Uterus (tissue), 4 donors: Measurements from ENCODE around the gene LRBA. TPM values are rescaled to one million over a fixed set of nuclear protein-coding genes. Genes with fewer than 3 reads are reported as not detected.

Experiments
- DNase-seq, 2 donors: peaks; one replicate each; pipeline ENCODE4 v3.0.0-alpha.2; 2019 to 2020
- H3K27ac ChIP-seq, 2 donors: fragments of 200-600 bp; sonication (generic); 1 replicate in 1 of 2; 2 replicates in 1 of 2; pipeline ENCODE4 v1.5.1; 2016 to 2018
- H3K27me3 ChIP-seq, 2 donors: fragments of 200-600 bp; sonication (generic); one replicate each; pipeline ENCODE4 v1.5.1; 2018 to 2019; ENCODE audit warnings: control low read depth in 1 of 2
- H3K36me3 ChIP-seq, 2 donors: fragments of 200-600 bp; sonication (generic); one replicate each; pipeline ENCODE4 v1.5.1; 2019; ENCODE audit warnings: control low read depth in 1 of 2
- H3K4me1 ChIP-seq, 2 donors: fragments of 200-600 bp; sonication (generic); one replicate each; pipeline ENCODE4 v1.5.1; 2018 to 2019; ENCODE audit warnings: control low read depth in 1 of 2
- H3K4me3 ChIP-seq, 2 donors: fragments of 200-600 bp; sonication (generic); 1 replicate in 1 of 2; 2 replicates in 1 of 2; pipeline ENCODE4 v1.5.1; 2018 to 2019; ENCODE audit warnings: mild to moderate bottlenecking in 1 of 2
- H3K9me3 ChIP-seq, 2 donors: fragments of 200-600 bp; sonication (generic); one replicate each; pipeline ENCODE4 v1.5.1; 2019; ENCODE audit warnings: control low read depth in 1 of 2
- POLR2A ChIP-seq, 2 donors: fragments of 450-650 bp; IDR thresholded peaks; one replicate each; pipeline ENCODE4 v1.6.1; 2016; ENCODE audit warnings: antibody characterized with exemption in 2 of 2, mild to moderate bottlenecking in 1 of 2, moderate library complexity in 1 of 2
- intact Hi-C: fragments of 100-400 bp; cut with DNase I; formaldehyde crosslinking; loops from one replicate; pipeline ENCODE4 v1.15.1; 2023; ENCODE audit warnings: low total_unique reads
- total RNA-seq, 4 donors: library from RNA; depleted of rRNA in 3 of 4; stranded (reverse); fragments of >200 nt in 3 of 4; gene quantifications; one replicate each; pipeline versions ENCODE4 v1.1.0 to v1.2.4, GENCODE V29; 2014 to 2023
- TF ChIP-seq, protein P1 (sequence below), 4 experiments: fragments of 200-600 bp in 2 of 4; fragments of 450-650 bp in 2 of 4; sonication (generic) in 2 of 4; IDR thresholded peaks; one replicate each; pipeline ENCODE4 v1.5.1; 2016 to 2019; ENCODE audit warnings: antibody characterized with exemption in 4 of 4, mild to moderate bottlenecking in 2 of 4, moderate library complexity in 1 of 4
- donor health status: DM: yes; HTN: yes; CAD: no.

LRBA gene
- total RNA-seq, 4 donors from 2014 or later: 32.0 to 126 (median 41.7) TPM

DNA sequence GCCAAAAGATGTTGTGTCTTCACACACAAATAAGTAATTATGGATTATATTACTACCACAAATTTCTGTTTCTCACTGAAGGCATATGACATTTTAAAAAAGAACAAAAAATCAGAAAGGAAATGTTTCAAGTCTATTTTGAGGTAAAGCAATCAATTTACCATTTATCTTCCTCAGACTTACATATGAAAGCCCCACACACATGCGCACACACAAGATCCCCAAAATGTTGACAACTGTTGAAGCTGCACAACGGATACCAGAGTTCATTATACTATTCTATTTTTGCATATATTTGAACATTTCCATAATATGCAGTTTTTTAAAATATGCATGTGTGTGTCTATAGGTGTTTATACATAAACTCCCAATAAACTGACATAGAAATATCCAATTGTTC lies 2.7 kb downstream of the LRBA start:
- TF ChIP-seq, protein P1, sequence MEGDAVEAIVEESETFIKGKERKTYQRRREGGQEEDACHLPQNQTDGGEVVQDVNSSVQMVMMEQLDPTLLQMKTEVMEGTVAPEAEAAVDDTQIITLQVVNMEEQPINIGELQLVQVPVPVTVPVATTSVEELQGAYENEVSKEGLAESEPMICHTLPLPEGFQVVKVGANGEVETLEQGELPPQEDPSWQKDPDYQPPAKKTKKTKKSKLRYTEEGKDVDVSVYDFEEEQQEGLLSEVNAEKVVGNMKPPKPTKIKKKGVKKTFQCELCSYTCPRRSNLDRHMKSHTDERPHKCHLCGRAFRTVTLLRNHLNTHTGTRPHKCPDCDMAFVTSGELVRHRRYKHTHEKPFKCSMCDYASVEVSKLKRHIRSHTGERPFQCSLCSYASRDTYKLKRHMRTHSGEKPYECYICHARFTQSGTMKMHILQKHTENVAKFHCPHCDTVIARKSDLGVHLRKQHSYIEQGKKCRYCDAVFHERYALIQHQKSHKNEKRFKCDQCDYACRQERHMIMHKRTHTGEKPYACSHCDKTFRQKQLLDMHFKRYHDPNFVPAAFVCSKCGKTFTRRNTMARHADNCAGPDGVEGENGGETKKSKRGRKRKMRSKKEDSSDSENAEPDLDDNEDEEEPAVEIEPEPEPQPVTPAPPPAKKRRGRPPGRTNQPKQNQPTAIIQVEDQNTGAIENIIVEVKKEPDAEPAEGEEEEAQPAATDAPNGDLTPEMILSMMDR (IDR thresholded peaks at IDR 0.05): no peak
- no peak for TF ChIP-seq POLR2A (IDR thresholded peaks at IDR 0.05)
- Histone ChIP-seq H3K4me1 (no peaks in the 10 kb centered on the region), H3K27me3 (no peaks in the 10 kb centered on the region), H3K27ac (no peak overlapping the region), H3K4me3 (no peak overlapping the region), H3K36me3 (no peaks in the 10 kb centered on the region), H3K9me3 (no peaks in the 10 kb centered on the region)
- no peak for DNase-seq
- intact Hi-C loops: no loop called here

DNA sequence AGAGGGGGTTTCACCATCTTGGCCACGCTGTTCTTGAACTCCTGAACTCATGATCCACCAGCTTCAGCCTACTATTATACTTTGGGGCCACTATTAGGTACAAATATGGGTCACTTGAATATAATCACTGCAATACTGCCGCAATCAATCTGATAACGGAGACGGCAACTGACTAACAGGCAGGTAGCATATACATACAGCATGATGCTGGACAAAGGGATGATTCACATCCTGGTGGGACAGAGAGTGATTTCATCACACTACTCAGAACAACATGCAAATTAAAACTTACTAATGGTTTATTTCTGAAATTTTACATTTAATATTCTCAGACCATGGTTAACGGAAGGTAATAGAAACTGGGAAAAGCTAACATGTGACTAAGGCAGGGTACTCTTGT lies 10.9 kb downstream of the LRBA start:
- no peaks in the 10 kb centered on the region for H3K36me3 ChIP-seq
- no peak overlapping the region for H3K4me3 ChIP-seq
- no peak overlapping the region for H3K27ac ChIP-seq
- no peaks in the 10 kb centered on the region for H3K9me3 ChIP-seq
- no peak for DNase-seq
- no peaks in the 10 kb centered on the region for H3K4me1 ChIP-seq
- intact Hi-C loops: no loop called here
- H3K27me3 ChIP-seq: no peaks in the 10 kb centered on the region
- TF ChIP-seq POLR2A (IDR thresholded peaks at IDR 0.05): no peak
- TF ChIP-seq, protein P1 (IDR thresholded peaks at IDR 0.05): no peak

DNA sequence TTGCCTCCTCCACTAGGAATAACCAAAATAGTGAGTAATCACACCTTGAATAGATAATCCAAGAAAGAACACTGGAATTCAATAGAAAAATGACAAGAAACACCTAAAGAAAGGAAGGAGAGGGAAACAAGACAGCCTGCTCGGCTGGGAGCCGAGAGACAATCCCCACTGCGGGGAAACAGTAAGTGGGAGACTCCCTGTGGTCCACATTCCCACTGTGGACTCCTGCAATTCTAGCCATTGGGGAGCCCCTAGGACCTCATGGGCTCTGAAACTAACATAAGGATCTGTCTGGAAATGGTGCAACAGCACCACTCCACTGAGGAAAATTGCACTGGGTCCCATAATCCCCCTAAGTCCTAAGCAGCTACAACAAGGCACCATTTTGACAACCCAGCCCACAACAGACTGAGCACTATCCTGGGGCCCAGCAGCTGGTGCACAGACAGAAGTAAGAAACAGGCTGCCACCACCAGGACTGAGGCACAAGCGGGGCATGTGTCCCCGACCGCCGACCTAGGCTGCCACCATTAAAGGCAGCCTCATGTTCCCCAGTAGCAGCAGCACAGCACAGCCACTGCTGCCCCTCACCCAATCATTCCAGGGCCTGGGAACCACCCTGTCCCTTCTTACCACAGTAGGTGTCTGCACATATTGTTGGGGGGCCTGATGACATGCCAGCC lies 14.2 kb downstream of the LRBA start:
- no peak overlapping the region for H3K27ac ChIP-seq
- no peaks in the 10 kb centered on the region for H3K36me3 ChIP-seq
- no peak for DNase-seq
- H3K9me3 ChIP-seq: no peaks in the 10 kb centered on the region
- TF ChIP-seq, protein P1 (IDR thresholded peaks at IDR 0.05): no peak
- TF ChIP-seq POLR2A (IDR thresholded peaks at IDR 0.05): no peak
- H3K4me1 ChIP-seq: no peaks in the 10 kb centered on the region
- intact Hi-C loops: no loop called here
- H3K4me3 ChIP-seq: no peak overlapping the region
- no peaks in the 10 kb centered on the region for H3K27me3 ChIP-seq

DNA sequence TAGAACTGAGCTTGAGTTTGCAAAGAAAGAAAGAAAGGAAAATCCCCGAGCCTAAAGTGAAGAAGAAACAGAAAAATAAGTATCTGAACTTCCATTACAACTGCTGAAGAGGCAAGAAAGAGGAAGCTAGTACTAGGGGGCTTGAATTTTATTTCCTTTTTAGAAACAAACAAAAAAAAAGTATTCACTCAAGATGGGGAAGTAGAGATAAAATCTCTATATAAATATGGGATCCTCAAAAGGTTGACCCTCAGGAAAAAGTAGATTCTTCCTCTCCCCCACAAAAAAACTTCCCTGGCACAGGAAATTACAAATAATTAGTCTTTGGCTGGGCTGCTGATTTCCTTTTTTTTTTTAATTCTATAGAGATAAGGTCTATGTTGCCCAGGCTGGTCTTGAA lies 16.0 kb downstream of the LRBA start:
- Histone ChIP-seq H3K27ac (no peak overlapping the region), H3K27me3 (no peaks in the 10 kb centered on the region), H3K4me1 (no peaks in the 10 kb centered on the region), H3K36me3 (no peaks in the 10 kb centered on the region), H3K9me3 (no peaks in the 10 kb centered on the region), H3K4me3 (no peak overlapping the region)
- no peak for TF ChIP-seq POLR2A (IDR thresholded peaks at IDR 0.05)
- TF ChIP-seq, protein P1 (IDR thresholded peaks at IDR 0.05): no peak
- DNase-seq: no peak
- intact Hi-C loops: no loop called here

DNA sequence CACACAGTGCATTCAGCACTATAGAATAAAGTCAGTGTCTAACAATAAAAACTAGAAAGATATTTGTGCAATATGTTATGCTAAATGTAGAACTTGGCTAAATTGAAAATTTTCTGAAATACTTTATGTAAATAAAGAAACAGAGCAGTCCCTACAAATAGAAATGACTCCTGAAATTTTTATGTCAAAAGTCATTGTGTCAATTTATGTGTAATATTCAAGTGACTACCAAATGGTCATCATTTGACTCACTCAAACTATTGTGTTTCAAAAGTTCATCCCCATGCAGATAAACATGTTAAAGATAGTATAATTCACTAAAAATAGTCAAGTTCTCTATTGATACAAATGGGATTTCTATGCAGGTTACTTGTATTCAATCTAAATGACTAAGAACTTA lies 17.9 kb downstream of the LRBA start:
- no peaks in the 10 kb centered on the region for H3K4me1 ChIP-seq
- no peak for DNase-seq
- intact Hi-C loops: no loop called here
- no peak overlapping the region for H3K27ac ChIP-seq
- TF ChIP-seq POLR2A (IDR thresholded peaks at IDR 0.05): no peak
- TF ChIP-seq, protein P1 (IDR thresholded peaks at IDR 0.05): no peak
- H3K36me3 ChIP-seq: no peaks in the 10 kb centered on the region
- no peaks in the 10 kb centered on the region for H3K9me3 ChIP-seq
- no peak overlapping the region for H3K4me3 ChIP-seq
- H3K27me3 ChIP-seq: no peaks in the 10 kb centered on the region
